Stimulated activated CD4-positive, alpha-beta T cell treated with anti-CD3 and anti-CD28 coated beads, Interleukin-2, amount 100 ng/mL, for 24 hours (primary cell): ENCODE results near the gene HTT-AS.
"Not testable (repeated sequence)": the region's sequence is repeated elsewhere in the genome, so short reads cannot be mapped to it uniquely, and the experiment has no call there.

Experiments
- DNase-seq, 2 donors: peaks; one replicate each; pipeline ENCODE4 v3.0.0-alpha.2; 2020

Gene HTT-AS

GRCh38 chr4:3074078-3074845 lies at the start of gene HTT-AS, which contains the start of gene HTT:
Gene HTT-AS, minus strand, starts transcription at chr4:3074538.
Gene HTT, plus strand, starts transcription at chr4:3074681. Its CDS starts 145 bp downstream, at chr4:3074826.
- peak; percentile 97 to 99 for DNase-seq

GRCh38 chr4:3123181-3123671 lies 48.9 kb upstream of the HTT-AS start:
- no peak for DNase-seq

- peak in 1 of 2 donors; percentile 11 for DNase-seq
Measured at GRCh38 chr4:3122081-3122563, 47.8 kb upstream of the HTT-AS start.

GRCh38 chr4:3121596-3121995 lies 47.3 kb upstream of the HTT-AS start:
- DNase-seq, result no peak

GRCh38 chr4:3121110-3121509 lies 46.8 kb upstream of the HTT-AS start:
- DNase-seq, result no peak

GRCh38 chr4:3119464-3119863 lies 45.1 kb upstream of the HTT-AS start:
- DNase-seq, result no peak

- no peak for DNase-seq
Measured at GRCh38 chr4:3118312-3118711, 44.0 kb upstream of the HTT-AS start.

- DNase-seq, result no peak
Measured at GRCh38 chr4:3116955-3117354, 42.6 kb upstream of the HTT-AS start.

- DNase-seq, result no peak
Measured at GRCh38 chr4:3115637-3116270, 41.4 kb upstream of the HTT-AS start.

- no peak for DNase-seq
Measured at GRCh38 chr4:3114377-3114776, 40.0 kb upstream of the HTT-AS start.

- DNase-seq, result no peak
Measured at GRCh38 chr4:3112609-3113469, 38.5 kb upstream of the HTT-AS start.

- DNase-seq, result no peak
Measured at GRCh38 chr4:3112201-3112600, 37.9 kb upstream of the HTT-AS start.

GRCh38 chr4:3111461-3111860 lies 37.1 kb upstream of the HTT-AS start:
- DNase-seq, result no peak

GRCh38 chr4:3108211-3108610 lies 33.9 kb upstream of the HTT-AS start:
- DNase-seq, result no peak

GRCh38 chr4:3107691-3108121 lies 33.4 kb upstream of the HTT-AS start:
- DNase-seq, result no peak

GRCh38 chr4:3107271-3107670 lies 32.9 kb upstream of the HTT-AS start:
- DNase-seq, result no peak

- DNase-seq, result peak; percentile 94 to 95
Measured at GRCh38 chr4:3106339-3107186, 32.2 kb upstream of the HTT-AS start.

GRCh38 chr4:3098346-3098745 lies 24.0 kb upstream of the HTT-AS start:
- DNase-seq, result no peak

- no peak for DNase-seq
Measured at GRCh38 chr4:3096202-3096601, 21.9 kb upstream of the HTT-AS start.

GRCh38 chr4:3094701-3095100 lies 20.4 kb upstream of the HTT-AS start:
- DNase-seq, result not testable (repeated sequence)

- no peak for DNase-seq
Measured at GRCh38 chr4:3091464-3091863, 17.1 kb upstream of the HTT-AS start.
